SK-N-MC (cell line): ENCODE data around the gene GIGYF2.

Source experiments
- EZH2 ChIP-seq: fragments of 200-600 bp; sonication (generic); IDR thresholded peaks from one replicate; pipeline ENCODE4 v1.6.1; 2017; ENCODE audit warnings: antibody characterized with exemption
- POLR2AphosphoS5 ChIP-seq: IDR thresholded peaks from 2 replicates; pipeline ENCODE4 v1.6.1; 2012; ENCODE audit warnings: mild to moderate bottlenecking, low read depth, low read length, borderline replicate concordance

DNA sequence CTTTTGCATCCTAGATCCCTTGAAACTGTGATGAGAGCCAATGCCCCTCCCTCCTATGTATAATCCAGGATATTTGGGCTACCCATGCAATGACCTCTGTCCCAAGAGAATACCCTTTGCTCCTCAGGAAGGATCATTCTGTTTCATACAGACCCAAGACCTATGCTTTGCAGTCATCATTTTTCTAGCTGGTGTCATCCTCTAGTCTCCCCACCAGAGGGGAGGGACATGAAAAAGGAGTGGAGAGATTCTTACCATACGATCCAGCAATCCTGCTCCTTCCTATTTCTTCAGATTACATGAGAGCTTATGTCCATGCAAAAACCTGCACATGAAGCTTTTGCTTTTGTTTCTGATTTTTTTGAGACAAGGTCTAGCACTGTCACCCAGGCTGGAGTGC, 13.8 kb upstream of the GIGYF2 start:
- TF ChIP-seq EZH2 (no peak), POLR2AphosphoS5 (no peak)
